ENCODE measurements around the gene SMAD9. TPM values are rescaled to one million over a fixed set of nuclear protein-coding genes. Genes with fewer than 3 reads are reported as not detected.

Gene SMAD9
- total RNA-seq: 0.05 TPM in 1 of 2 replicates, not detected in the other

GRCh38 chr13:36919833-36920615, at the start of gene SMAD9:
Gene SMAD9 (minus strand): TSS chr13:36920238. CDS start chr13:36879689, 40,549 bp downstream.
- intact Hi-C loops (cut with micrococcal nuclease): no loop called here
- peaks cover 68% of the 10 kb centered on the region for H3K27me3 Mint-ChIP-seq

GRCh38 chr13:36966404-36966803, 46.4 kb upstream of the SMAD9 start:
- Mint-ChIP-seq H3K27me3 (no peaks in the 10 kb centered on the region), H3K36me3 (ENCODE audit: low read depth) (peaks cover 45% of the 10 kb centered on the region), H3K9me3 (no peaks in the 10 kb centered on the region), H3K4me3 (no peak overlapping the region), H3K27ac (no peak overlapping the region), H3K4me1 (peaks cover 8% of the 10 kb centered on the region)
- DNase-seq: no peak
- intact Hi-C loops (cut with micrococcal nuclease): no loop called here

More at GRCh38 chr13:36919833-36920615, at the start of gene SMAD9:
- H3K27ac Mint-ChIP-seq: no peak within 1 kb of the TSS
- H3K4me3 Mint-ChIP-seq: peak within 1 kb of the TSS; percentile 71
- peaks cover 2% of the 10 kb centered on the region for H3K4me1 Mint-ChIP-seq
- DNase-seq: peak; percentile 69
- H3K9me3 Mint-ChIP-seq: no peaks in the 10 kb centered on the region
- no peaks in the 10 kb centered on the region for H3K36me3 Mint-ChIP-seq (ENCODE audit: low read depth)

GRCh38 chr13:36965767-36966166, 45.7 kb upstream of the SMAD9 start:
- Mint-ChIP-seq H3K27me3 (no peaks in the 10 kb centered on the region), H3K27ac (peak overlapping the region; percentile 75), H3K4me1 (peaks cover 8% of the 10 kb centered on the region), H3K9me3 (no peaks in the 10 kb centered on the region), H3K36me3 (ENCODE audit: low read depth) (peaks cover 47% of the 10 kb centered on the region), H3K4me3 (no peak overlapping the region)
- peak; percentile 52 for DNase-seq
- intact Hi-C loops (cut with micrococcal nuclease): no loop called here

- no peak for DNase-seq
- H3K27ac Mint-ChIP-seq: no peak overlapping the region
- H3K4me3 Mint-ChIP-seq: no peak overlapping the region
- intact Hi-C loops (cut with micrococcal nuclease): no loop called here
- peaks cover 35% of the 10 kb centered on the region for H3K36me3 Mint-ChIP-seq (ENCODE audit: low read depth)
- H3K27me3 Mint-ChIP-seq: no peaks in the 10 kb centered on the region
- H3K4me1 Mint-ChIP-seq: peaks cover 1% of the 10 kb centered on the region
- H3K9me3 Mint-ChIP-seq: no peaks in the 10 kb centered on the region
Observed at GRCh38 chr13:36959456-36960116, 39.5 kb upstream of the SMAD9 start.

GRCh38 chr13:36954542-36954941, 34.5 kb upstream of the SMAD9 start:
- H3K27ac Mint-ChIP-seq: no peak overlapping the region
- intact Hi-C loops (cut with micrococcal nuclease): no loop called here
- H3K36me3 Mint-ChIP-seq (ENCODE audit: low read depth): peaks cover 33% of the 10 kb centered on the region
- no peaks in the 10 kb centered on the region for H3K9me3 Mint-ChIP-seq
- no peaks in the 10 kb centered on the region for H3K27me3 Mint-ChIP-seq
- no peak for DNase-seq
- no peak overlapping the region for H3K4me3 Mint-ChIP-seq
- peaks cover 4% of the 10 kb centered on the region for H3K4me1 Mint-ChIP-seq

GRCh38 chr13:36950920-36951319, 30.9 kb upstream of the SMAD9 start:
- intact Hi-C loops (cut with micrococcal nuclease): no loop called here
- H3K9me3 Mint-ChIP-seq: no peaks in the 10 kb centered on the region
- no peaks in the 10 kb centered on the region for H3K27me3 Mint-ChIP-seq
- H3K4me3 Mint-ChIP-seq: no peak overlapping the region
- no peak for DNase-seq
- peaks cover 4% of the 10 kb centered on the region for H3K4me1 Mint-ChIP-seq
- peaks cover 40% of the 10 kb centered on the region for H3K36me3 Mint-ChIP-seq (ENCODE audit: low read depth)
- H3K27ac Mint-ChIP-seq: no peak overlapping the region

GRCh38 chr13:36950330-36950729, 30.3 kb upstream of the SMAD9 start:
- no peaks in the 10 kb centered on the region for H3K9me3 Mint-ChIP-seq
- H3K27ac Mint-ChIP-seq: no peak overlapping the region
- peaks cover 3% of the 10 kb centered on the region for H3K4me1 Mint-ChIP-seq
- intact Hi-C loops (cut with micrococcal nuclease): no loop called here
- DNase-seq: no peak
- H3K4me3 Mint-ChIP-seq: no peak overlapping the region
- no peaks in the 10 kb centered on the region for H3K27me3 Mint-ChIP-seq
- peaks cover 36% of the 10 kb centered on the region for H3K36me3 Mint-ChIP-seq (ENCODE audit: low read depth)

GRCh38 chr13:36945078-36945477, 25.0 kb upstream of the SMAD9 start:
- no peak for DNase-seq
- H3K9me3 Mint-ChIP-seq: no peaks in the 10 kb centered on the region
- H3K27me3 Mint-ChIP-seq: peaks cover 2% of the 10 kb centered on the region
- no peak overlapping the region for H3K27ac Mint-ChIP-seq
- no peak overlapping the region for H3K4me3 Mint-ChIP-seq
- intact Hi-C loops (cut with micrococcal nuclease): no loop called here
- H3K4me1 Mint-ChIP-seq: no peaks in the 10 kb centered on the region
- H3K36me3 Mint-ChIP-seq (ENCODE audit: low read depth): peaks cover 17% of the 10 kb centered on the region

- Mint-ChIP-seq H3K27me3 (peaks cover 35% of the 10 kb centered on the region), H3K27ac (no peak overlapping the region), H3K36me3 (ENCODE audit: low read depth) (no peaks in the 10 kb centered on the region), H3K4me1 (no peaks in the 10 kb centered on the region), H3K4me3 (no peak overlapping the region), H3K9me3 (no peaks in the 10 kb centered on the region)
- intact Hi-C loops (cut with micrococcal nuclease): no loop called here
- DNase-seq: no peak
Observed at GRCh38 chr13:36925603-36926002, 5.6 kb upstream of the SMAD9 start.

- no peak for DNase-seq
- no peaks in the 10 kb centered on the region for H3K9me3 Mint-ChIP-seq
- no peak overlapping the region for H3K4me3 Mint-ChIP-seq
- peaks cover 40% of the 10 kb centered on the region for H3K27me3 Mint-ChIP-seq
- intact Hi-C loops (cut with micrococcal nuclease): no loop called here
- no peak overlapping the region for H3K27ac Mint-ChIP-seq
- peaks cover 2% of the 10 kb centered on the region for H3K4me1 Mint-ChIP-seq
- H3K36me3 Mint-ChIP-seq (ENCODE audit: low read depth): no peaks in the 10 kb centered on the region
Observed at GRCh38 chr13:36924001-36924400, 4.0 kb upstream of the SMAD9 start.

- Mint-ChIP-seq H3K36me3 (ENCODE audit: low read depth) (no peaks in the 10 kb centered on the region), H3K4me3 (no peak overlapping the region), H3K9me3 (no peaks in the 10 kb centered on the region), H3K27ac (no peak overlapping the region), H3K4me1 (peaks cover 2% of the 10 kb centered on the region), H3K27me3 (peaks cover 57% of the 10 kb centered on the region)
- intact Hi-C loops (cut with micrococcal nuclease): no loop called here
- DNase-seq: no peak
Observed at GRCh38 chr13:36921631-36922301, 1.7 kb upstream of the SMAD9 start.

- Mint-ChIP-seq H3K9me3 (no peaks in the 10 kb centered on the region), H3K4me3 (peak overlapping the region; percentile 71), H3K4me1 (peaks cover 2% of the 10 kb centered on the region), H3K36me3 (ENCODE audit: low read depth) (no peaks in the 10 kb centered on the region), H3K27me3 (peaks cover 63% of the 10 kb centered on the region), H3K27ac (no peak overlapping the region)
- DNase-seq: no peak
- intact Hi-C loops (cut with micrococcal nuclease): no loop called here
Observed at GRCh38 chr13:36920616-36921185, 663 bp upstream of the SMAD9 start.

- H3K9me3 Mint-ChIP-seq: peaks cover 2% of the 10 kb centered on the region
- intact Hi-C loops (cut with micrococcal nuclease): no loop called here
- no peak for DNase-seq
- no peak overlapping the region for H3K27ac Mint-ChIP-seq
- H3K27me3 Mint-ChIP-seq: peaks cover 71% of the 10 kb centered on the region
- H3K36me3 Mint-ChIP-seq (ENCODE audit: low read depth): no peaks in the 10 kb centered on the region
- H3K4me1 Mint-ChIP-seq: peaks cover 2% of the 10 kb centered on the region
- peak overlapping the region; percentile 55 for H3K4me3 Mint-ChIP-seq
Observed at GRCh38 chr13:36919171-36919832, 736 bp downstream of the SMAD9 start.

Data from activated CD4-positive, alpha-beta T cell treated with anti-CD3 and anti-CD28 coated beads, Interleukin-2, amount 10 ng/mL, durations not matched to agents 24 days and 14 days (primary cell).